NCI-H446 treated with DMSO at 0.1 percent for 48 hours (cell line): Measurements from ENCODE around the gene CFP.
A peak's percentile ranks its signal among the peaks of the same experiment; 100 is the strongest.
"Not testable (repeated sequence)": the region's sequence is repeated elsewhere in the genome, so short reads cannot be mapped to it uniquely, and the experiment has no call there.

Experiments
- DNase-seq: peaks from one replicate; lab custom pipeline; 2025; lab: John Stamatoyannopoulos, UW

Gene CFP

DNA sequence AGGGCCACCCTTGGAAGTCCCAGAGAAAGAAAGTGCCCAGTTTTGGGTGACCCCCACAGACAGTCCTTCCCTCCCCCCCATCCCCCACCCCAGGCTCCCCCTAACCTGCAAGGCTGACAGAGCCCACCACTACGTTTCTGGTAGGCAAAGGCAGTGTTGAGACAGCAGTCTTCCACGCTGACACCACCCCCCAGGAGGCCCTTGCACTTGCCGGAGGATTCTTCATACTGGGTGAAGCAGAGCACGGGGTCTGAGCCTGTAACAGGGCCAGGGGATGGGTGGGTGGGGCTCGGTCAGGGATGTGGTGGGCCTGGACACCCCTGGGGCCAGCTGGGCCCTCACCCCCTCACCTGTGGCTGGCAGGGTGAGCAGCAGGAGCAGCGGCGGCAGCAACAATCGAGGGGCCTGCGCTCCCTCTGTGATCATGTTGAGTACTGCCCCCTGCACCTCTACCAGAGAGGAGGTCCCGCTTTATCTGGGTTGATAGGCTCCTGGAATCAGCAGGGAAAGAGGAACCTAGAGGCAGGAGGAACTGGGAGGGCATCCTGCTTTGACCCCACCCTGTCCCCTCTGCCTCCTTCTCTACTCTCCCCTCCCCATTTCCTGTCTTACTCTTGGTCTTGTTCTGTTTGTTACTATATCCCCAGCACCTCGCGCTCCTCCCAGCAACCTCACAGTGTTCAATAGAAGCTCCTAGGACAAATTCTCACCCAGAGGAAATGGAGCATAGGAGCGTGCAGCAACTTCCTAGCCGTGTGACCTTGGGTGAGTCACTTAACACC, at the start of gene CFP:
TSS of gene CFP (minus strand) at position 512 of the 782 bp plus-strand sequence. CDS start at position 426, 86 bp downstream.
- DNase-seq = no peak

DNA sequence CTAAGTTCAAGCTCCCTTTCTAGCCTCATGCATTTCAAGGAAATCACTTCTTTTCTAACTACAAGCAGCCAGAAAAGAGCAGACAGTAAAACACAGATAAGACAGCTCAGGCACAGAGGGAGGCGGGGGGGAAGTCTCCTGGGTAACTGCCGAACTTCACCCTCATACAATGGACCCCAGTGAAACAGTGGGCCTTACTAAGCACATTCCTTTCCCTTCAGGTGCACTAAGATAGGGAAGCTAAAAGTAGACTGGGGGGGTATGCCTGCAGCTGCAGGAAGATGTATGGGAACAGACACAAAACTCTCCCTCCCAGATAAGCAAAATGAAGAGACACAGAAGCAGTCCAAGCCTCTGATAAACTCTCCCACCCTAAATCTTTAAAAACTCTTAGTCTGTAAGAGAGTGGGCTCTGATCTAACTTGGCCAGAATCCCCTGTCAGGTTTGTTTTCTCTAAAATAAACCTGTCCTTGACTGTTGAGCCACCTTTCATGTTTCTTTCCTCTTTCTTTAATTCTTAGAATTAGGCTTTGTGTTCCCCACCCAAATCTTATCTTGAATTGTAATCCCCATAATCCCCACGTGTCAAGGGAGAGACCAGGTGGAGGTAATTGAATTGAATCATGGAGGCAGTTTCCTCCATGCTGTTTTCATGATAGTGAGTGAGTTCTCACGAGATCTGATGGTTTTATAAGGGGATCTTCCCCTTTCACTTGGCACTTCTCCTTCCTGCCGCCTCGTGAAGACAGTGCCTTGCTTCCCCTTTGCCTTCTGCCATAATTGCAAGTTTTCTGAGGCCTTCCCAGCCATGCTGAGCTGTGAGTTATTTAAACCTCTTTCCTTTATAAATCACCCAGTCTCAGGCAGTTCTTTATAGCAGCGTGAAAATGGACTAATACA, 46.5 kb upstream of the CFP start:
- not testable (repeated sequence) for DNase-seq

DNA sequence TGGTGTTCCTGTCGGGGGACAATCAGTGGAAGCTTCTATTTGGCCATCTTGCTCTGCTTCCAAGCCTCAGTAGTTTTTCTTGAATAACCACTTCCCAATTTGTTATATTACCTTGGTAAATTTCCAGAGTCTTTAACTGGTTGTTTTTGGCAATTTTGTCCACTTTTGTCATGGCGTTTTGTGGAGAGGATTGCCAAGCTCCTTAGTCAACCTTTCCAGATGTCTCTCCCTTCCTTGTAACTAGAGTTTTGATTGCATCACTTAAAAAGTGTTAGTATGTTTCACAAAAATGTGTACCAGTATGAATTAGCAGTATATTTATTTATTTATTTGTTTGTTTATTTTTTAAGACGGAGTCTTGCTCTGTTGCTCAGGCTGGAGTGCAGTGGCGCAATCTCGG, 45.0 kb upstream of the CFP start:
- DNase-seq = no peak

DNA sequence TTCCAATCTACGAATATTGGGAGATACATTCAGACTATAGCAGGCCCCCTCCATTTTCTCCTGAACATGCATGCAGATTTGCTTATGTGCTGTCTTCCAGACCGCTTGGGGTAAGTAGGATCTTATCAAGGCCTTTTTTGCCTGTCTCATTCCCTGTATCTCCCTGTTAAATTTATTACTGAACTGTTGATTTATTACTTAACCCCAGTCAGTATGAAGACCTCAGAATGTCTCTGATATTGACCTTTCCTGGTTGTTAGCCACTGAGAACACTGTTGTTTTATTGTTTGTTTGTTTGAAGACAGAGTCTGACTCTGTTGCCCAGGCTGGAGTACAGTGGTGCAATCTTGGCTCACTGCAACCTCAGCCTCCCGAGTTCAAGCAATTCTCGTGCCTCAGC, 36.1 kb upstream of the CFP start:
- not testable (repeated sequence) for DNase-seq

DNA sequence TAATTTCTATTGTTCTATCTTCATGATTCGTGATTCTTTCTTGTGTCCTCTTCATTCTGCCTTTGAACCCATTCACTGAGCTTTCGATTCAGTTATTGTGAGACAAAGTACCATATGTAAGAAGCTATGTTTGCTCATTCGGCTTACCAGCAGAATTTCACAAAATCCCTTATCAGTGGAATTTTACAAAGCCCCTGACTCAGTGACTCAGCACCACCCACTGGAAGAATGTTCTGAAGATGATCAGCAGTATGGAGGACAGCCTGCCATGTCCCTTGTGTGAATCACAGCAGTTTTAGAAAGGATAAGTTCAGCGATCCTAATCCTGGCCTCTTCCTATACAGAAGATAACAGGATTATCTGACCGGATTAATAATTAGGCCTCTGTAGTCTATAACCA, 35.0 kb upstream of the CFP start:
- DNase-seq = no peak

DNA sequence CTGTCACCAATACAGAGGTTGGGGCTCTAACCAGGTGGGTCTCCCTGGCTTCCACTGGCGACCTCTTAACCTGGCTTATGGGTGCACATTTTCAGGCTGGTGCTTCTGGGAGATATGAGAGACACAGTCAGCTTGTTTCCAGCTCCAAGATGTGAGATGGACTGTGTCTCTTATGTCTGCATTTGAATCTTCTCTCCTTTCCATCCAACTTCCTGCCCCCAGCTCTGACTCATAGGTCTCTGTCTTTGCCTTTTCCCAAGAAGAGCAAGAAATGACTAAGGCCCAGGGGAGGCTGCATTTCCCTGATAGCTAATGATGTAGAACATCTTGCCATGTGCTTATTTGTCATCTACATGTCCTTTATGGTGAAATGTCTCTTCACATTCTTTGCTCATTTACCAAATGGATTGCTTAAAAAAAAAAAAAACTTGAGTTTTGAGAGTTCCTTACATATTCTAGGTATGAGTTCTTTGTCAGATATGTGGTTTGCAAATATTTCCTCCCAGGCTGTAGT, 32.5 kb upstream of the CFP start:
- DNase-seq = no peak

DNA sequence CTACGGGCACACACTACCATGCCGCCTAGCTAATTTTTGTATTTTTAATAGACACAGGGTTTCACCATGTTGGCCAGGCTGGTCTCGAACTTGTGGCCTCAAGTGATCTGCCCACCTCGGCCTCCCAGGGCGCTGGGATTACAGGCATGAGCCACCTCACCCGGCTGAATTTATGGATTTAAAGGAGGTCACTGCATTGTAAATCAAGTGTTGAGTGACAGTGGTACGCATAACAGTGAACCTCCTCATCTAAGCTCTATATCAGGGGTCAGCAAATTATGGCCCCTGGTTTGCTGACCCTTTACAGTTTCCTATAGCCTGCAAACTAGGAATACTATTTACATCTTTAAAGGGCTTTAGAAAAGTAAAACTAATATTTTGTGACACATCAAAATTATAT, 31.8 kb upstream of the CFP start:
- DNase-seq = no peak

DNA sequence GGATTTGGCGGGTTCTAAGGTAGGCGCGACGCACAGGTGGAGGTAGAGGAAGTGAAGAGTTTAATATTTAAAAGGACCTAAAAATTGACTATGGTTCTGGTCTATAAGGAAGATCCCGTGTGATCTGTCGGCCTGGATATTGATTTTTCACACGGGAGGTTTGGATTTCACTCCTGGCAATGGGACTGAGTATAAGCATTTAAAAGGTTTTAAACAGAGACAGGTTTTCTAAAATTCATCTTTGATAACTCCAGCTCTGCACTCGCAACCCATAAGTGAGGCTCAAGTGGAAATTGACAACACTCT, 29.6 kb upstream of the CFP start:
- no peak for DNase-seq

DNA sequence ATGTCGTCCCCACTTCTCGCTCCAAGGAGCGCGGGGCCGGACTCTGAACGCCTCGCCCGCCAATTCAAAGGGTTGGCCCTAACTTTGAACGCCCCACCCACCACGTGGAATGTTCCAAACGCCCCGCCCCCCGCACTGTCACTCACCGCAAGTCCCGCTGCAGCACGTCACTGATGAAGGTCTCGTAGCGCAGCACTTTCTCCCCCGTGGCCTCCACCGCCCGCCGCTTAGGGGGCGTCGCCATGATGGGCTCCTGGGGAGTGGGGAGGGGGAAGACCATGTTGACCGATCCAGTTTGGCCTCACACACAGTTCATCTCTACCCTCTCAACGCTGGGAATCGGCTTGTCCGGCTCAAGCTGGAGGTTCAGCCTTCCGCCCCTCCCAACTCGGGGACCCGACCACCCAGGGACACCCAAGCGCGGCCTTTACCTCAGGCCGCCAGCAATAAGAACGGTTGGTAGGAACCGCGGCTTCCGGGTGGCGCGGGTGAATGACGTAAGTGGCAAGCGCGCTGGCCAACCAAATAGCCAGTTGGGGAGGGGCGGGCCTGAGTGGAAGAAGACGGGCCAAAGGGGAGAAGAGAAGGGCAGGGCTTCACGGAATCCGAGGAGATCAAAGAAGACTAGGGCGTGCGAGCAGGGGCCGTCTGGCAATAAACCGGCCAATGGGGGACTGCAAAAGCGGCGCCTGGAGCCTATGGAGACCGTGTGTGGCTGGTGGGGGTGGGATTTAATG, 29.1 kb upstream of the CFP start, which contains the start of gene UXT:
TSS of gene UXT (minus strand) at position 497 of the 737 bp plus-strand sequence. CDS start at position 244, 253 bp downstream.
- DNase-seq = peak; percentile 91

DNA sequence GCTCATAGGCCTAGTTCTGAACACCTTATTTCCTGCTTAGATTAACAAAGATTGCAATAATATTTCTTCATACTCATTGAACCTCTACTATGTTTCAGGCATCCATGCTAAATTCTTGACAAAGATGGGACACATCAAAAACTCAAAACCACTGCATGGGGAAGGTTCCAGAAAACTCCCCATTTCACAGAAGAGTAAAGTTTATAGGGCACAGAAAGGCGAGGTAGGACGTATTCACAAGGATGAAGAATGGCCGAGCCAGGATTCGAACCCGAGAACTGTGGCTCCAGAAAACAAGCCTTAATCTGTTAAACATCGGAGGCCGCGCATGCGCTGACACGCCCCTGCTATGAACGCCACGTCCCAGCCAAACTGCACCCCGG, 28.6 kb upstream of the CFP start:
- no peak for DNase-seq

DNA sequence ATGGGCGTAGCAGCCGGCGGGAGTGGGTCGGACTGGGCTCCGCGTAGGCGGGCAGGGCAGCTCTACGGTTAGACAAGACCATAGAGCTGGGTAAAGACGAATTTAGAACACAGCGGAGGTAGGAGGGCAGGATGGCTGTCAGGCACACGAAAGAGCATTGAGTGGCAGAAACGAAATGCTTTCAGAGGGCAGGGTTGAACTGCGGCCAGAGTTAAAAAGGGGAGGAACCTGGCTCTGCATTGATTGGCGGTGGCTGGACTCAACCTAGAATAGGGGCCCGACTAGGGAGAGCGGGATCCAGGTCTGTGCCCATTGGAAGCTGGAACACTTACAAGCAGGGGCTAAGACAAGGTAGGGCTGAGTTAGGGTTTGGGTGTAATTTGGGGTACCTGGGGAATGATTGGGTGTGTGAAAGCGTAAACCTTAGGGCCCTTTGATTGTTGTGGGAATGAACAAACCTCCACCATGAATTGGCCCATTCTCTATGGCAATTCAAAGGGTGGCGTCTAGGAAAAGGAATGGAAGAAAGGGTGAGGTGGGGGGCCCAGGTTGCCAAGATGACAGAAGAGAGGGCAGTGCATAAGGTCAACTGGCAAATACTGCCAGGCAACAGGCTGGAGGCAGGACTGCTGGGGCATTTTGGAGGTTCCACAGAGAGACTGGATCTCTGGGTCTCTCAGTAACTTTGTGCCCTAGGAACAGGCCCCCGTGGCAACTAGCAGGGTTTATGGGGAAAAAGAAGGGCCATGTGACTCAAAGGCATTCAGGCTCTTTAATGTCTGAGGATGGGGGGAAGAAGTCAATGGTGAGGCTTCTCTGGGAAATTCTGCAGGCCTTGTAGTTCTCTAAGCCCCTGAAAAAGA, 21.5 kb upstream of the CFP start:
- no peak for DNase-seq

DNA sequence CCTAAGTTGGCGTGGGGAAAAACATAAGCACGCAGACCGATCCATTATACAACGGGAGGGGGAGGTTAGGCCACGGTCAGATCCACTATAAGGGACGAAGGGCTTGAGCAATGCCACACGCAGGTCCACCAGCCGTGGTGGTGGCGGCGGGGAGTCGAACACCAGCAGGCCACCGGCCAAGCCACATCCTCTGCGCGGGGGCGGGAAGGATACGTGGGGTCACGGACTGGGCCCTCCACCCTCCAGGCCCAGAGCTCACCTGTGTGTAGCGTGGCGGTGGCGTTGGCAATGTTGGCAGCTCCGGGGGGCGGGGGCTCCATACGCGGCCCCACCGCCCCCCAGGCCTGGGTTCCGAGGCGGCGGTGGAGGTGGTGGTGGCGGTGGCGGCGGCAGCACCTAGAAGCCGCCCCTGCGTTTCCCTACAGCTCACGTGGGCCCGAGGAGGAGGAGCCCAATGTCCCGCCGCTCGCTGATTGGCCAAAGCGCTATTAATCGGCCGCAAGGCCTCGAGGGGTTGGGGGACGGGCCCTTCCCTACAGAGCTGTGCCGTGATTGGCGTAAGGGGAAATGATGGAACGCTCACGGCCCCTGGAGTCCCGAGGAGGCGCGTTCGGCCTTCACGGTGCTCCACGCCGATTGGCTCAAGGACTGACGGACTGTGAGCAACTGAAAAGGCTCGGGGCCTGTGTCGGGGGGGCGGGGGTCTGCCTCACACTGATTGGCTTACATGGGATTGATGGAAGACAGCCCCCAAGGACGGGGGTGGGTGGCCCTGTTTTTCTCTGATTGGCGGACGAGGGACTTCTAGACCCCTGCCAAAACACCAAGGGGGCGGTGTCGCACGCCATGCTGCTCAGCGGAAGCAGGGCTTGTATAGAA, 20.7 kb upstream of the CFP start, which contains the start of gene ELK1:
TSS of gene ELK1 (minus strand) at position 400 of the 879 bp plus-strand sequence. CDS start 9,122 bp downstream, outside the sequence.
- DNase-seq = peak; percentile 96

DNA sequence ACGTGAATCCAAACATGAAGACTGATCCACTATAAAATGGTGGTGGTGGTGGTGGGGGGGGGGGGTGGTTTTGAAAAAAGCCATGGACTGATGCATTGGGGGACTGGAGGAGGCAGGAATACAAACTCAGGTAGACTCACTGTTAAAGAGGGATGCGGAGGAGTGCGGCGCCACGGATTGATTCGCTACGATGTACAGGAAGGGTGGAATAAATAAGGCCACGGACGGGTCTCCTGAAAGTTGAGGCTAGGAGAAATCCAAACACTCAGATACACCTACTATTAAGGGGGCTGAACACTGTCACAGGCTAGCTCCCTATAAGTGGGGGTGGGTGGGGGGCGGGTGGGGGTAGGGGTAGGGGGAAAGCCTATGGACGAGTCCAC, 20.0 kb upstream of the CFP start:
- DNase-seq = no peak

DNA sequence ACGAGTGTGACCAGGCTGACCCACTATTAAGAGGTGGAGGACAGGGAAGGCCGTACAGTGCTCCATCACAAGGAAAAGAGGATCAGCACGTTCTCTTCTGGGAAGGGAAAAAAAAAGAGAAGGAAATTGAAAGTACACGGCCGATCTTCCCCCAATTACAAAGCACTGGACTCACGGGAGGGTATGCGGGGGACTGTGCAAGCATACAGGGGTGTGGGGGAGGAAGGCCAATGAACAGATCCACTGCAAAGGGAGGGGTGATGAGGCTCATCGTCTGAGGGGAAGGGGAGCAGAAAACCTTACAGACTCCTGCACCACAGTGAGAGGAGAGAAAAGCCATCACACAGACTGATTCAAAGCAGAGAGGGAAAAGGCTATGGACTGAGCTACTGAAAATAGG, 19.5 kb upstream of the CFP start:
- DNase-seq = no peak

DNA sequence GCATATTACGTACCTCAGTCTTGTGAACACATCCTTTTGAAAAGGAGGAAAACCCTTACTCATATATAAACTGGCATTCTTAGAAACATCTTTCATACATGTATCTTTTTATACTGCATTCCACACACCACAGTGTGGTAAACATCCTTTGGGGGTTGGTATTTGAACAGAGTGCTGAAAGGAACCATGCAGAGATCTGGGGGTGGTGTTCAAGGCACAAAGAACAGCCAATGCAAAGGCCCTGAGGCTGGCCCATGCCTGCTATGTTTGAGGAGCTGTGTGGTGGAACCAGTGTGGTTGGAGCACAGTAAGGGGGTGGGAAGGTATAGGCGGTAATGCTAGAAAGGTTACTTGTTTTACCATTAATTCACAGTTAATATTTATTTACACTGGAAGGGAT, 18.6 kb upstream of the CFP start:
- DNase-seq = no peak

DNA sequence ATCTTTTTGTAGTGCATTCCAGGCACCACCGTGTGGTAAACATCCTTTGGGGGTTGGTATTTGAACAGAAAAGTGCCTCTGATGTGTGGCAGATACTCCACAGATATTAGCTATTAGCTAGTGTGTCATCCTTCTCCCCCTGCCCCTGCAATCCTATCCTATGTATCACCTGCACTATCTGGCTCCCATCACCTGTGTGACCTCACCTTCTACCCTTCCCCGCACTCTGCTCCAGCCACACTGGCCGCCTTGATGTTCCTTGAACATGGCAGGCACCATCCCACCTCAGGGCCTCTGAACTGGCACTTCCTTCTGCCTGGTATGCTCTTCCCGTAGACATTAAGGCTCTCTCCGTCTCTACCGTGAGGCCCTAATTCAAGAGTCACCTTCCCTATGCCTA, 16.9 kb upstream of the CFP start:
- DNase-seq = no peak

DNA sequence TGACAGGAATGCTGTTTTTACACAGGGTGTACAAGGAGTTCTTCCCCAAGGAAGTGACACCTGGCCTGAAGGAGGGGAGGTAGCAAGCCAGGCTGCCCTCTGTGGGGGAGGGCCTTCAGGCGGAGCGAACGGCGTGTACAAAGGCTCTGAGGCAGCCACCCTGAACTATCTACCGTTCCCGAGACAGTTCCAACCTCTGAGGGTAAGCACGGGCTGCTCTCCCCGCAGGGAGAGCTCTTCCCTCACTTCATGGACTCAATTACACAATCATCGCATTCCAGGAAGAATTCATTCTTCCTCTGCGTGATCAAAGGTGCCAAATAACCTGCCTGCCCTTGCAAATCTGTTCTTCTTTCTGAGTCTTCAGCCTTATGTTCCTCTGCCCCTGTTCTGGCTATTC, 15.8 kb upstream of the CFP start:
- DNase-seq = no peak

DNA sequence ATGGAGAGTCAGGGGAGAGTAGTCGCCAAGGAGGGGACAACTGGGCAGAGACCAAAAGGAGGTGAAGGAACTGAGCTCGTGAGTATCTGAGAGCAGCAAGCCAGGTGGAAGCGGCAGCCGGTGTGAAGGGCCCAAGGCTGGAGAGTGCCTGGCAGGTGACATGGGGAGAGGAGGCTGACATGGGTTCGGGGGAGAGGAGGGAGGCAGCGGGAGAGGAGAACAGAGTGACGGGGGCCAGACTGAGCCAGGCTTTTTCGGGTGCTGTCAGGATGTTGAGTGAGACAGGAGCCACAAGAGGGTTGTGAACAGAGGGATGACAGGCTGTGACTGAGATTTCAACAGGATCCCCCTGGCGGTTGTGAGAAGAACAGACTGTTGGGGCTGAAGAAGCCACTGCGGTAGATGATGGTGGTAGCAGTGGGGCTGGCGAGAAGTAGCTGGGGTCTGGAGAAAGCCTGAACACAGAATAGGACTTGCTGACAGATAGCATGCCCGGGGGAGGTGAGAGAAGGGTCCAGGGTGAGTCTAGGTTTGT, 14.9 kb upstream of the CFP start:
- DNase-seq = no peak

DNA sequence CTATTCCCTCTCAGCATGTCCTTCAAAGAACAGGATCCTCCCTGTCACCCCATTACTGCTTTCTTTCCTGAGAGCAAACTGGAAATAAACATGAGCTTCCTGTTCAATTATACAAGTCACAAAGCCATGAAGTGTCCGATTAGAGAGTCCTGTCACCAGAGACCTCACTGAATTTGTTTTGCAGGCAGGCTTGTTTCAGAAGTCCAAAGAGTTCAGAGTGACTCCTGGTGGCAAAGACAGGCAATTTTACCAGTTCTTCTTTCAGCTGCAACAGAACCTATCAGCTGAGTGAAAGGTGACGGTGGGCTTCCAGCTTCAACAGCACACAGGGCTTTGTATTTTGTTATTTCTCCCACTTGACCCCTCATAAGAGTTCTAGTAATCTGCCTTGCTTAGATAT, 14.2 kb upstream of the CFP start:
- no peak for DNase-seq

DNA sequence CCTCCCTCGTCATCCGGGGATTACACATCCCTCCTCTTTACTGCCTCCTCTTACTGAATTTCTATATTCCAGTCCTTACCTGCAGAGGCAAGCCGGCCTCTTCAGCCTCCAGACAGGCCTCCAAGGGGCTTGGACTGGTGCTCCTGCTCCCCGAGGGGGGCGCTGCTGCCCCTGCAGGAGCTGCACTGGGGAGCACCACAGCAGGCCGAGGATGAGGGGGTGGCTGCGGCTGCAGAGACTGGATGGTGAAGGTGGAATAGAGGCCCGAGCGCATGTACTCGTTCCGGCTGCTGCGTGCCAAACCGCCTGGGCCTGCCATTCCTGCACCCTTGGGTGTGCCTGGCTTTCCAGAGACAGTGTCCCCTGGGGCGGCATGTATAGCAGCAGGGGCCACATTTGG, 9.1 kb upstream of the CFP start:
- no peak for DNase-seq
